ENCODE measurements around the gene KIF3A. TPM values are rescaled to one million over a fixed set of nuclear protein-coding genes. Genes with fewer than 3 reads are reported as not detected.

Gene KIF3A
- total and polyA plus RNA-seq, 2 of the 8 experiments (the other 6 are each of a cell fraction or from before 2014, with no cell fraction given), result 3.1 to 13.1 TPM

GRCh38 chr5:132681476-132681831 lies 55.9 kb downstream of the KIF3A start (continued):
- TF ChIP-seq CTCF (IDR thresholded peaks at IDR 0.05; ENCODE audit: control extremely low read depth in 1 of 3, insufficient read depth in 1 of 3, low read depth in 1 of 3, low read length in 3 of 3), result no peak
